ENCODE measurements around the gene ADGRB2. TPM values are rescaled to one million over a fixed set of nuclear protein-coding genes. Genes with fewer than 3 reads are reported as not detected.

ADGRB2 gene
- total RNA-seq, 1 experiment from 2014 or later: 34.8 TPM

GRCh38 chr1:31748365-31748764, 15.8 kb downstream of the ADGRB2 start:
- POLR2A ChIA-PET: no interaction called here
- ATAC-seq: no peak
- DNase-seq (ENCODE audit: low read depth, low spot score): no peak
- TF ChIP-seq SIN3A (IDR thresholded peaks at IDR 0.05; ENCODE audit: borderline replicate concordance, insufficient read depth, low read depth, low read length) (no peak), CTCF (IDR thresholded peaks at IDR 0.05) (no peak), REST (IDR thresholded peaks at IDR 0.05; ENCODE audit: insufficient read depth in 1 of 2, low read depth in 2 of 2, low read length in 1 of 2) (no peak), POLR2AphosphoS5 (IDR thresholded peaks at IDR 0.05; ENCODE audit: low read depth, low read length) (no peak), TCF7L2 (IDR thresholded peaks at IDR 0.05; ENCODE audit: low read depth, low read length) (no peak)
- no peaks in the 10 kb centered on the region for H3K9me3 ChIP-seq (ENCODE audit: control insufficient read depth, insufficient read depth, low read depth, low read length)
- H3K4me3 ChIP-seq (ENCODE audit: low read depth in 2 of 2, low read length in 2 of 2): no peak overlapping the region
- peaks cover 36% of the 10 kb centered on the region for H3K4me1 ChIP-seq (ENCODE audit: control insufficient read depth, insufficient read depth, low read length)
- in situ Hi-C loops (cut with HindIII; ENCODE audit: low pct_unique_long_range_greater_than_20kb, low sequenced_read_pairs) (no loop called here), intact Hi-C loops (cut with micrococcal nuclease; ENCODE audit: unreplicated experiment) (loop anchor here (10.0 kb wide), 1 partner anchor 84 kb away; no protein-coding TSS in a partner anchor)
- no peaks in the 10 kb centered on the region for H3K27me3 ChIP-seq (ENCODE audit: control insufficient read depth, insufficient read depth, low read length)
- no TSS peak for BruUV-seq (replicated peaks)
- H3K27ac ChIP-seq (ENCODE audit: low read length): no peak overlapping the region
- CTCF ChIA-PET: interaction anchor here (1.0 kb wide), 1 partner anchor 41 kb away, joined by 8 read pairs; no protein-coding TSS in a partner anchor
- no peaks in the 10 kb centered on the region for H3K36me3 ChIP-seq (ENCODE audit: control insufficient read depth, insufficient read depth, low read length)

GRCh38 chr1:31747304-31747703, 16.8 kb downstream of the ADGRB2 start:
- Histone ChIP-seq H3K4me3 (ENCODE audit: low read depth in 2 of 2, low read length in 2 of 2) (no peak overlapping the region), H3K4me1 (ENCODE audit: control insufficient read depth, insufficient read depth, low read length) (peaks cover 36% of the 10 kb centered on the region), H3K36me3 (ENCODE audit: control insufficient read depth, insufficient read depth, low read length) (no peaks in the 10 kb centered on the region), H3K9me3 (ENCODE audit: control insufficient read depth, insufficient read depth, low read depth, low read length) (no peaks in the 10 kb centered on the region), H3K27me3 (ENCODE audit: control insufficient read depth, insufficient read depth, low read length) (no peaks in the 10 kb centered on the region), H3K27ac (ENCODE audit: low read length) (no peak overlapping the region)
- CTCF ChIA-PET: no interaction called here
- intact Hi-C loops (cut with micrococcal nuclease; ENCODE audit: unreplicated experiment) (loop anchor here (10.0 kb wide), 1 partner anchor 83 kb away; no protein-coding TSS in a partner anchor), in situ Hi-C loops (cut with HindIII; ENCODE audit: low pct_unique_long_range_greater_than_20kb, low sequenced_read_pairs) (no loop called here)
- DNase-seq (ENCODE audit: low read depth, low spot score) (no peak), ATAC-seq (no peak)
- POLR2A ChIA-PET: no interaction called here
- TF ChIP-seq SIN3A (IDR thresholded peaks at IDR 0.05; ENCODE audit: borderline replicate concordance, insufficient read depth, low read depth, low read length): no peak
- no peak for TF ChIP-seq REST (IDR thresholded peaks at IDR 0.05; ENCODE audit: insufficient read depth in 1 of 2, low read depth in 2 of 2, low read length in 1 of 2)
- TF ChIP-seq TCF7L2 (IDR thresholded peaks at IDR 0.05; ENCODE audit: low read depth, low read length): no peak
- no peak for TF ChIP-seq POLR2AphosphoS5 (IDR thresholded peaks at IDR 0.05; ENCODE audit: low read depth, low read length)
- no peak for TF ChIP-seq CTCF (IDR thresholded peaks at IDR 0.05)
- no TSS peak for BruUV-seq (replicated peaks)
